Urothelium cell line (cell line): ENCODE measurements around the gene RASGEF1C.

Experiments used
- DNase-seq: peaks from one replicate; pipeline ENCODE4 v3.0.0; 2011; ENCODE audit warnings: low spot score, mixed read lengths
- FAIRE-seq: peaks from 2 replicates; lab custom pipeline; 2011; peaks lifted over from hg19 to GRCh38; lab: Jason Lieb, UNC

The RASGEF1C gene

GRCh38 chr5:180209137-180209581 is at the start of gene RASGEF1C:
RASGEF1C (minus strand) TSS chr5:180209211; CDS start chr5:180138052, 71,159 bp downstream.
- DNase-seq, result peak; percentile 91
- no peak for FAIRE-seq

GRCh38 chr5:180253036-180253824 is 44.2 kb upstream of the RASGEF1C start:
- FAIRE-seq (no peak), DNase-seq (no peak)

GRCh38 chr5:180251887-180252286 is 42.9 kb upstream of the RASGEF1C start:
- FAIRE-seq (no peak), DNase-seq (no peak)

GRCh38 chr5:180251141-180251540 is 42.1 kb upstream of the RASGEF1C start:
- FAIRE-seq (no peak), DNase-seq (no peak)

- FAIRE-seq (no peak), DNase-seq (no peak)
Measured at GRCh38 chr5:180250329-180250728, 41.3 kb upstream of the RASGEF1C start.

- DNase-seq, result no peak
- FAIRE-seq, result no peak
Measured at GRCh38 chr5:180241600-180241999, 32.6 kb upstream of the RASGEF1C start.

GRCh38 chr5:180238631-180239030 is 29.6 kb upstream of the RASGEF1C start:
- no peak for FAIRE-seq
- no peak for DNase-seq

GRCh38 chr5:180235846-180236245 is 26.8 kb upstream of the RASGEF1C start:
- FAIRE-seq, result no peak
- no peak for DNase-seq

- DNase-seq, result no peak
Measured at GRCh38 chr5:180235077-180235476, 26.1 kb upstream of the RASGEF1C start.

GRCh38 chr5:180234271-180234670 is 25.3 kb upstream of the RASGEF1C start:
- DNase-seq, result no peak
- FAIRE-seq, result no peak

More at GRCh38 chr5:180235077-180235476, 26.1 kb upstream of the RASGEF1C start:
- FAIRE-seq, result no peak

- no peak for FAIRE-seq
- no peak for DNase-seq
Measured at GRCh38 chr5:180233729-180234128, 24.7 kb upstream of the RASGEF1C start.

GRCh38 chr5:180230017-180230416 is 21.0 kb upstream of the RASGEF1C start:
- DNase-seq (no peak), FAIRE-seq (no peak)

- FAIRE-seq (no peak), DNase-seq (no peak)
Measured at GRCh38 chr5:180222056-180222455, 13.0 kb upstream of the RASGEF1C start.

- FAIRE-seq (peak; percentile 89), DNase-seq (no peak)
Measured at GRCh38 chr5:180217797-180218196, 8.8 kb upstream of the RASGEF1C start.

- FAIRE-seq, result no peak
Measured at GRCh38 chr5:180216646-180217171, 7.7 kb upstream of the RASGEF1C start.

GRCh38 chr5:180215783-180216630 is 7.0 kb upstream of the RASGEF1C start:
- DNase-seq (no peak), FAIRE-seq (no peak)

More at GRCh38 chr5:180216646-180217171, 7.7 kb upstream of the RASGEF1C start:
- DNase-seq, result no peak

GRCh38 chr5:180214870-180215770 is 6.1 kb upstream of the RASGEF1C start:
- FAIRE-seq, result no peak
- no peak for DNase-seq

GRCh38 chr5:180213657-180214207 is 4.7 kb upstream of the RASGEF1C start:
- peak; percentile 97 for FAIRE-seq
- DNase-seq, result no peak

- FAIRE-seq (no peak), DNase-seq (no peak)
Measured at GRCh38 chr5:180213256-180213600, 4.2 kb upstream of the RASGEF1C start.
